Lung (tissue), 12 donors: Measurements from ENCODE around the gene BCL2. TPM values are rescaled to one million over a fixed set of nuclear protein-coding genes. Genes with fewer than 3 reads are reported as not detected.

Experiments
- ATAC-seq: fragments of 200-7000 bp; cut with Tn5 transposase; one replicate; pipeline ENCODE4 v1.9.1; 2020; ENCODE audit warnings: moderate number of reproducible peaks; ENCODE audit not compliant: insufficient read depth, low FRiP score
- DNase-seq, 3 donors: peaks; one replicate each; pipeline ENCODE4 v3.0.0-alpha.2; 2013 to 2017
- H3K27ac ChIP-seq, 2 donors: one replicate each; pipeline ENCODE4 v1.5.1; 2013; ENCODE audit warnings: mild to moderate bottlenecking in 2 of 2, moderate library complexity in 2 of 2, control low read depth in 1 of 2, inconsistent platforms in 1 of 2, low read depth in 1 of 2, low read length in 1 of 2
- H3K27me3 ChIP-seq, 3 donors: one replicate each; pipeline ENCODE4 v1.5.1; 2013; ENCODE audit warnings: low read length in 2 of 3; ENCODE audit not compliant: control insufficient read depth in 3 of 3, insufficient read depth in 3 of 3
- H3K36me3 ChIP-seq, 4 donors: one replicate each; pipeline ENCODE4 v1.5.1; 2013; ENCODE audit warnings: low read length in 4 of 4, mild to moderate bottlenecking in 1 of 4, moderate library complexity in 1 of 4; ENCODE audit not compliant: control insufficient read depth in 4 of 4, insufficient read depth in 4 of 4
- H3K4me1 ChIP-seq, 5 donors: one replicate each; pipeline ENCODE4 v1.5.1; 2013; ENCODE audit warnings: low read length in 5 of 5, mild to moderate bottlenecking in 2 of 5, moderate library complexity in 1 of 5; ENCODE audit not compliant: control insufficient read depth in 5 of 5, insufficient read depth in 5 of 5
- H3K4me3 ChIP-seq: one replicate; pipeline ENCODE4 v1.5.1; 2013; ENCODE audit warnings: mild to moderate bottlenecking, control low read depth, moderate library complexity
- H3K9ac ChIP-seq, 2 donors: one replicate each; pipeline ENCODE4 v1.5.1; 2013; ENCODE audit warnings: low read length in 2 of 2, control low read depth in 1 of 2; ENCODE audit not compliant: insufficient read depth in 1 of 2
- H3K9me3 ChIP-seq, 4 donors: one replicate each; pipeline ENCODE4 v1.5.1; 2013; ENCODE audit warnings: low read length in 3 of 4, mild to moderate bottlenecking in 1 of 4, moderate library complexity in 1 of 4; ENCODE audit not compliant: control insufficient read depth in 4 of 4, insufficient read depth in 3 of 4
- WGBS, 2 donors: extraction: QIAGEN DNeasy Blood & Tissue Kit; methylation state at CpG; one replicate each; pipeline ENCODE4 v1.1.7; 2013; 5-methylcytosine and 5-hydroxymethylcytosine counted together
- polyA plus RNA-seq, 2 donors: library from polyadenylated mRNA; stranded (reverse); fragments of 200-250 nt; gene quantifications; one replicate each; pipeline ENCODE4 v1.2.1, GENCODE V29; 2013
- total RNA-seq, 2 donors: library from RNA; depleted of rRNA in 1 of 2; stranded (reverse); fragments of >200 nt in 1 of 2; gene quantifications; one replicate each; pipeline ENCODE4 v1.2.1, GENCODE V29; 2014 to 2021
- TF ChIP-seq, protein P1 (sequence below): IDR thresholded peaks from 2 replicates; pipeline ENCODE4 v1.5.1; 2012; ENCODE audit warnings: mild to moderate bottlenecking; ENCODE audit errors: control extremely low read depth, extremely low read depth
- donor health status: control.
- donor health status: control.
- donor health status: Bipolar disorder and iron deficiency.
- donor health status: healthy.
- donor health status: DM: yes; HTN: yes; CAD: no.

Gene BCL2
- total and polyA plus RNA-seq, 4 donors: 1.5 to 30.9 (median 5.3) TPM

- H3K4me1 ChIP-seq: peaks cover 2 to 11% (median 4%) of the 10 kb centered on the region in 5 donors
- TF ChIP-seq, protein P1, sequence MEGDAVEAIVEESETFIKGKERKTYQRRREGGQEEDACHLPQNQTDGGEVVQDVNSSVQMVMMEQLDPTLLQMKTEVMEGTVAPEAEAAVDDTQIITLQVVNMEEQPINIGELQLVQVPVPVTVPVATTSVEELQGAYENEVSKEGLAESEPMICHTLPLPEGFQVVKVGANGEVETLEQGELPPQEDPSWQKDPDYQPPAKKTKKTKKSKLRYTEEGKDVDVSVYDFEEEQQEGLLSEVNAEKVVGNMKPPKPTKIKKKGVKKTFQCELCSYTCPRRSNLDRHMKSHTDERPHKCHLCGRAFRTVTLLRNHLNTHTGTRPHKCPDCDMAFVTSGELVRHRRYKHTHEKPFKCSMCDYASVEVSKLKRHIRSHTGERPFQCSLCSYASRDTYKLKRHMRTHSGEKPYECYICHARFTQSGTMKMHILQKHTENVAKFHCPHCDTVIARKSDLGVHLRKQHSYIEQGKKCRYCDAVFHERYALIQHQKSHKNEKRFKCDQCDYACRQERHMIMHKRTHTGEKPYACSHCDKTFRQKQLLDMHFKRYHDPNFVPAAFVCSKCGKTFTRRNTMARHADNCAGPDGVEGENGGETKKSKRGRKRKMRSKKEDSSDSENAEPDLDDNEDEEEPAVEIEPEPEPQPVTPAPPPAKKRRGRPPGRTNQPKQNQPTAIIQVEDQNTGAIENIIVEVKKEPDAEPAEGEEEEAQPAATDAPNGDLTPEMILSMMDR: no peak
- H3K36me3 ChIP-seq: no peaks in the 10 kb centered on the region
- H3K27me3 ChIP-seq: no peaks in the 10 kb centered on the region
- no peak overlapping the region for H3K9ac ChIP-seq
- H3K4me3 ChIP-seq: no peak overlapping the region
- no peaks in the 10 kb centered on the region for H3K9me3 ChIP-seq
- WGBS, 2 donors: 39 to 64% methylated on average over 5 of the region's 5 CpGs
- no peak overlapping the region for H3K27ac ChIP-seq
- ATAC-seq (no peak), DNase-seq (no peak)
Observed at GRCh38 chr18:63113899-63114565, 205.5 kb downstream of the BCL2 start.

DNA sequence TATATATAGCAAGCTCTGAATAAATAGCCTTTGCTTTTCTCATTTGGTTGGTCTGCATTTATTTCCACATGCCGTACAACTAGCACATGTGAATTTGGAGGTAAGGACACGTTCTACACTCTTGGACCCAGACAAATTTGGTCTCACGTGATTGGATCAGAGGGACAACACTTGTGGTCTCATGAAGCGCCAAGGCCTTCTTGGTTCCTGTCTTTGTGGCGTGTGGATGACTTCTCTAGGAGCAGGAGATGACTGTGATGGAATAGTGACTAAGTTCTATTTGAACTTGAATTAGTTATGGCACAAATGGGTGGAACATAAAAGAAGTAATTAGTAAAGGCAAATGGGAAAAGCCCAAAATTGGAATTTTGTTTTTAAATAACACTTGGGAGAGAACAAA is 206.9 kb downstream of the BCL2 start:
- WGBS, 2 donors: 81 to 84% methylated on average over 5 of the region's 5 CpGs
- no peak for DNase-seq
- H3K27me3 ChIP-seq: no peaks in the 10 kb centered on the region
- TF ChIP-seq, protein P1: no peak
- H3K36me3 ChIP-seq: no peaks in the 10 kb centered on the region
- no peaks in the 10 kb centered on the region for H3K9me3 ChIP-seq
- H3K4me1 ChIP-seq: peaks cover 2 to 11% (median 8%) of the 10 kb centered on the region in 5 donors
- ATAC-seq: no peak
- H3K9ac ChIP-seq: no peak overlapping the region
- no peak overlapping the region for H3K4me3 ChIP-seq
- H3K27ac ChIP-seq: no peak overlapping the region

DNA sequence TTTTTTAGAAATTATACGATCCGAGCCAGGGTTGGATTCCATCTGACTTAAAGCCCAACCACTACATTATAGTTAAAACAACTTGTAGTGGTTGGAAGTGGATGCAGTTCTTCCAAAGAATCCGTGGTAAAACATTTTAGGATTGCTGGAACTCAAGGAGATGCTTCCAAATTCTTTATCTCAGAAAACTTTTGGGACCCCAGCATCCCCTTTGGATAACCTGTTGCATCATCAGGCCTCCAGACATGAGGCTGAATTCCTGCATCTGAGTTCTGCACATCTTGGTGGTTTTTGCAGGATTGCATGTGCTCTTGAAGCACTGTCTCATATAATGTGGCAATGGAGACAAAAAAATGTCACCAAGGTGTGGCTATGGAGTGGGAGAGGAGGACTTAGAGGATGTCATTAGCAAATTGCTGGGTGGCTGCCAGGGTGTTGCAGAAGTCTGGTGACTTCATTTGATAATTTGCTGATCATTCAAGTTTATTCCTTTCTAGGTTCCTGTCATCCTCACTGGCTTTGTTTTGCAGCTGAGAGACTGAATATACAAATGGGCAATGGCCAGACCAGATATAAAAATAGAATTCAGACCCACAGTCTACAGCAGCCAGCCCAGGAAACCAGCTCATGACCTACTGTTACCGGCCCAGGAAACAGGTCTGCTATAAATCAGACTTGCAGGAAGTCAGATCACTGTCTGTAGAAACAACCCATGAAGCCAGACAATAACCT is 207.7 kb downstream of the BCL2 start:
- no peaks in the 10 kb centered on the region for H3K27me3 ChIP-seq
- peaks cover 2 to 11% (median 8%) of the 10 kb centered on the region in 5 donors for H3K4me1 ChIP-seq
- no peaks in the 10 kb centered on the region for H3K36me3 ChIP-seq
- no peak overlapping the region for H3K27ac ChIP-seq
- no peak overlapping the region for H3K9ac ChIP-seq
- DNase-seq: peak in 2 of 3 donors; percentile 18 to 46
- H3K4me3 ChIP-seq: no peak overlapping the region
- WGBS, 2 donors: 48 to 49% methylated on average over 4 of the region's 4 CpGs
- no peaks in the 10 kb centered on the region for H3K9me3 ChIP-seq
- no peak for ATAC-seq
- TF ChIP-seq, protein P1: no peak
